Endodermal cell (in vitro differentiated cells): Measurements from ENCODE around the gene ABHD4. TPM values are rescaled to one million over a fixed set of nuclear protein-coding genes. Genes with fewer than 3 reads are reported as not detected.

ENCODE experiments used
- DNase-seq: peaks from one replicate; pipeline ENCODE4 v3.0.0-alpha.2; 2017
- H3K27ac ChIP-seq: 2 replicates; pipeline ENCODE4 v1.5.1; 2013; ENCODE audit warnings: mild to moderate bottlenecking, low read depth, low read length, moderate library complexity
- H3K27me3 ChIP-seq: 2 replicates; pipeline ENCODE4 v1.6.1; 2013; ENCODE audit warnings: mild to moderate bottlenecking, low read length, moderate library complexity; ENCODE audit not compliant: insufficient read depth, control insufficient read depth, poor library complexity, severe bottlenecking
- H3K36me3 ChIP-seq: 2 replicates; pipeline ENCODE4 v1.7.0; 2013; ENCODE audit warnings: mild to moderate bottlenecking, low read length, moderate library complexity; ENCODE audit not compliant: control insufficient read depth, insufficient read depth
- H3K4me1 ChIP-seq: one replicate; pipeline ENCODE4 v1.7.0; 2013; ENCODE audit warnings: low read length; ENCODE audit not compliant: control insufficient read depth, insufficient read depth
- H3K4me3 ChIP-seq: 2 replicates; pipeline ENCODE4 v1.5.1; 2013; ENCODE audit warnings: mild to moderate bottlenecking, low read length, moderate library complexity
- H3K9ac ChIP-seq: 2 replicates; pipeline ENCODE4 v1.6.1; 2013; ENCODE audit warnings: mild to moderate bottlenecking, low read length, moderate library complexity; ENCODE audit not compliant: poor library complexity, severe bottlenecking; ENCODE audit errors: extremely low read depth
- H3K9me3 ChIP-seq: 2 replicates; pipeline ENCODE4 v1.6.1; 2013; ENCODE audit warnings: mild to moderate bottlenecking, low read length, moderate library complexity; ENCODE audit not compliant: control insufficient read depth
- H3K27ac Mint-ChIP-seq: 2 replicates; pipeline ENCODE4 v1.8.0; 2020; ENCODE audit warnings: mixed read lengths
- H3K27me3 Mint-ChIP-seq: 2 replicates; pipeline ENCODE4 v1.8.0; 2021; ENCODE audit warnings: mild to moderate bottlenecking, mixed read lengths; ENCODE audit not compliant: insufficient read depth
- H3K36me3 Mint-ChIP-seq: 2 replicates; pipeline ENCODE4 v1.8.0; 2020; ENCODE audit warnings: low read depth, mixed read lengths
- H3K4me1 Mint-ChIP-seq: 2 replicates; pipeline ENCODE4 v1.8.0; 2020; ENCODE audit warnings: mixed read lengths
- H3K4me3 Mint-ChIP-seq: 2 replicates; pipeline ENCODE4 v1.8.0; 2020; ENCODE audit warnings: mild to moderate bottlenecking, moderate library complexity, mixed read lengths
- H3K9me3 Mint-ChIP-seq: 2 replicates; pipeline ENCODE4 v1.8.0; 2020; ENCODE audit warnings: mild to moderate bottlenecking, mixed read lengths
- CTCF ChIP-seq: fragments of 200-600 bp; sonication (generic); conservative IDR thresholded peaks from 2 replicates; pipeline ENCODE4 v1.5.0; 2021; ENCODE audit warnings: antibody characterized with exemption, mild to moderate bottlenecking
- WGBS, 2 experiments: methylation state at CpG; one replicate each; pipeline versions ENCODE4 v1.1.5 to v1.1.7; 2013; ENCODE audit warnings: missing lambda C conversion rate in 2 of 2, mixed read lengths in 1 of 2; ENCODE audit not compliant: insufficient coverage in 1 of 2, insufficient read length in 1 of 2; 5-methylcytosine and 5-hydroxymethylcytosine counted together
- total RNA-seq, 2 donors: library from RNA; stranded (reverse); fragmentation: NEBNext Ultra II Directional in 1 of 2; extraction: Animal tissue kit (Norgen Biotek cat#: 25700) in 1 of 2; gene quantifications; 2 replicates in 1 of 2; 3 replicates in 1 of 2; pipeline ENCODE4 v1.2.1, GENCODE V29; 2021

The ABHD4 gene
- total RNA-seq, 2 donors from 2014 or later, result 68.3 to 77.7 TPM

GRCh38 chr14:22549981-22550673 is 48.0 kb upstream of the ABHD4 start:
- WGBS, 2 experiments, result 47 to 75% methylated on average over 6 to 11 of the region's 11 CpGs
- Mint-ChIP-seq H3K27me3 (no peaks in the 10 kb centered on the region), H3K9me3 (no peaks in the 10 kb centered on the region), H3K36me3 (no peaks in the 10 kb centered on the region), H3K4me3 (no peak overlapping the region), H3K27ac (no peak overlapping the region), H3K4me1 (peaks cover 38% of the 10 kb centered on the region)
- Histone ChIP-seq H3K4me3 (no peak overlapping the region), H3K36me3 (no peaks in the 10 kb centered on the region), H3K9ac (no peak overlapping the region), H3K27me3 (no peaks in the 10 kb centered on the region), H3K27ac (no peak overlapping the region), H3K4me1 (peaks cover 20% of the 10 kb centered on the region), H3K9me3 (no peaks in the 10 kb centered on the region)
- no peak for DNase-seq
- TF ChIP-seq CTCF, result no peak

- H3K36me3 Mint-ChIP-seq, result no peaks in the 10 kb centered on the region
- Histone ChIP-seq H3K9ac (no peak overlapping the region), H3K27ac (no peak overlapping the region), H3K27me3 (no peaks in the 10 kb centered on the region), H3K4me1 (peaks cover 13% of the 10 kb centered on the region), H3K9me3 (no peaks in the 10 kb centered on the region), H3K4me3 (no peak overlapping the region), H3K36me3 (no peaks in the 10 kb centered on the region)
- WGBS, 2 experiments, result 91 to 94% methylated on average over 4 to 5 of the region's 5 CpGs
- H3K4me1 Mint-ChIP-seq, result peaks cover 27% of the 10 kb centered on the region
- no peaks in the 10 kb centered on the region for H3K9me3 Mint-ChIP-seq
- no peak overlapping the region for H3K4me3 Mint-ChIP-seq
- DNase-seq, result no peak
- no peak overlapping the region for H3K27ac Mint-ChIP-seq
- H3K27me3 Mint-ChIP-seq, result no peaks in the 10 kb centered on the region
- TF ChIP-seq CTCF, result no peak
These were observed 46.5 kb upstream of the ABHD4 start for GRCh38 chr14:22551605-22551997.

GRCh38 chr14:22552001-22552826 is 45.9 kb upstream of the ABHD4 start:
- no peak for DNase-seq
- Histone ChIP-seq H3K27me3 (no peaks in the 10 kb centered on the region), H3K9ac (no peak overlapping the region), H3K4me1 (peaks cover 7% of the 10 kb centered on the region), H3K4me3 (no peak overlapping the region), H3K9me3 (no peaks in the 10 kb centered on the region), H3K36me3 (no peaks in the 10 kb centered on the region), H3K27ac (no peak overlapping the region)
- H3K4me1 Mint-ChIP-seq, result peaks cover 21% of the 10 kb centered on the region
- no peak for TF ChIP-seq CTCF
- no peaks in the 10 kb centered on the region for H3K9me3 Mint-ChIP-seq
- no peaks in the 10 kb centered on the region for H3K27me3 Mint-ChIP-seq
- no peak overlapping the region for H3K4me3 Mint-ChIP-seq
- H3K27ac Mint-ChIP-seq, result no peak overlapping the region
- WGBS, 2 experiments, result 89 to 91% methylated on average over 10 to 13 of the region's 13 CpGs
- no peaks in the 10 kb centered on the region for H3K36me3 Mint-ChIP-seq
